Measurements from ENCODE around the gene ADAMTSL5.

Gene ADAMTSL5

GRCh38 chr19:1505991-1506881 is 6.6 kb downstream of the ADAMTSL5 start:
- TF ChIP-seq CTCF (IDR thresholded peaks at IDR 0.05; ENCODE audit: low read depth, low read length, missing control alignments): no peak
- in situ Hi-C loops (cut with HindIII; ENCODE audit: low sequenced_read_pairs): no loop called here
- no peak overlapping the region for H3K4me3 ChIP-seq (ENCODE audit: low read depth, low read length)
- DNase-seq (ENCODE audit: low read depth): no peak

- no peak overlapping the region for H3K4me3 ChIP-seq (ENCODE audit: low read depth, low read length)
- DNase-seq (ENCODE audit: low read depth): no peak
- no peak for TF ChIP-seq CTCF (IDR thresholded peaks at IDR 0.05; ENCODE audit: low read depth, low read length, missing control alignments)
- in situ Hi-C loops (cut with HindIII; ENCODE audit: low sequenced_read_pairs): no loop called here
Measured at GRCh38 chr19:1505012-1505411, 7.8 kb downstream of the ADAMTSL5 start.

GRCh38 chr19:1503925-1504773 is 8.7 kb downstream of the ADAMTSL5 start:
- no peak overlapping the region for H3K4me3 ChIP-seq (ENCODE audit: low read depth, low read length)
- in situ Hi-C loops (cut with HindIII; ENCODE audit: low sequenced_read_pairs): no loop called here

GRCh38 chr19:1503089-1503924 is 9.5 kb downstream of the ADAMTSL5 start:
- no peak overlapping the region for H3K4me3 ChIP-seq (ENCODE audit: low read depth, low read length)

More at GRCh38 chr19:1503925-1504773, 8.7 kb downstream of the ADAMTSL5 start:
- TF ChIP-seq CTCF (IDR thresholded peaks at IDR 0.05; ENCODE audit: low read depth, low read length, missing control alignments): no peak
- DNase-seq (ENCODE audit: low read depth): no peak

GRCh38 chr19:1502433-1503088 is 10.3 kb downstream of the ADAMTSL5 start:
- in situ Hi-C loops (cut with HindIII; ENCODE audit: low sequenced_read_pairs): no loop called here
- no peak for TF ChIP-seq CTCF (IDR thresholded peaks at IDR 0.05; ENCODE audit: low read depth, low read length, missing control alignments)
- DNase-seq (ENCODE audit: low read depth): no peak
- no peak overlapping the region for H3K4me3 ChIP-seq (ENCODE audit: low read depth, low read length)

More at GRCh38 chr19:1503089-1503924, 9.5 kb downstream of the ADAMTSL5 start:
- peak; percentile 61 for TF ChIP-seq CTCF (IDR thresholded peaks at IDR 0.05; ENCODE audit: low read depth, low read length, missing control alignments)
- no peak for DNase-seq (ENCODE audit: low read depth)
- in situ Hi-C loops (cut with HindIII; ENCODE audit: low sequenced_read_pairs): no loop called here
